Astrocyte (in vitro differentiated cells and primary cell): ENCODE results near the gene CARD8.

Source experiments
- CTCF ChIP-seq: IDR thresholded peaks from 2 replicates; pipeline ENCODE4 v1.5.1; 2011; ENCODE audit warnings: low read depth, mild to moderate bottlenecking, inconsistent platforms, low read length, moderate library complexity; ENCODE audit not compliant: insufficient read depth
- EZH2 ChIP-seq: IDR thresholded peaks from 2 replicates; pipeline ENCODE4 v1.6.1; 2012; ENCODE audit warnings: mild to moderate bottlenecking, low read length, inconsistent platforms; ENCODE audit not compliant: insufficient read depth

DNA sequence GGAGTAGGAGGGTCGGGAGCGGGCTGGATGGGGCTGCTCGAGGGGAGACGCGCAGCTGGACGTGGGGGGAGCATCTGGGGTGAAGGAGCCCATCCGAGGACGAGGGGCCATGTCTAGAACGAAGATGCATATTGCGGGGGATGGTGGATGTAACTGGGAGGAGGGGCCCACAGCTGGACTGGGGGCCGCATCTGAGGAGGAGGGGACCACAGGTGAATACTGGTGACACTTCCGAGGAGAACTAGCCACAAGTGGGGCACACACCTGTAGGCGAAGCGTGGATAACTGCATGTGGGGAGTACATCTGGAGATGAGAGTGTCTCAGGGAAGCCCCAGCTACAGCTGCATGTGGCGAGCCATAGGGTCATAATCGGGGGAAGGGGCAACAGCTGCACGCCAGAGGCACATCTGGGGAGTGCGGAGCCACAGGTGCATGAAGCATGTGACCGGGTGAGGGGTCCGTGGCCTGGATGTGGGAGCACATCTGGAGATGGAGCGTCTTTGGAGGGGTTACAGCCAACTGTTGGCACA lies 84.8 kb downstream of the CARD8 start:
- TF ChIP-seq EZH2: no peak
- no peak for TF ChIP-seq CTCF
